Measurements from ENCODE around the gene MAP3K5. TPM values are rescaled to one million over a fixed set of nuclear protein-coding genes. Genes with fewer than 3 reads are reported as not detected.
"Not testable (repeated sequence)": the region's sequence is repeated elsewhere in the genome, so short reads cannot be mapped to it uniquely, and the experiment has no call there.

Gene MAP3K5
- total RNA-seq, 1 donor from 2014 or later = 25.8 TPM

DNA sequence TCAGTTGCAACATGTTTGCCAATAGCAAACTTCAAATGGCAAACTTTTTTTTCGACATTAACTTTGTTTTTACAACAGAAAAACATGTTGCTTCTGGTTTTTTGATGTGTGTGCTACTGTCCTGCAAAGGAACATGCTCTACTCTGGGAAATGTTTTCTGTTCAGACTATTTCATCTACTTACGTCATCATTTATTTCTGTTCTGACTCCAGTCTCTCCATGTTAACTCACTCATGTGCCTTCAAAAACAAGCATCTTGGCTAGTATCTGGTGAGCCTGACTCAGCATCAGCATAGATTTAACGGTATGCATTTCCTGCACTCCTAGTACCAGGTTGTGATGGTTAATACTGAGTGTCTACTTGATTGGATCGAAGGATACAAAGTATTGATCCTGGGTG lies 206.0 kb downstream of the MAP3K5 start:
- no peak for DNase-seq (ENCODE audit: low read depth, low spot score)

DNA sequence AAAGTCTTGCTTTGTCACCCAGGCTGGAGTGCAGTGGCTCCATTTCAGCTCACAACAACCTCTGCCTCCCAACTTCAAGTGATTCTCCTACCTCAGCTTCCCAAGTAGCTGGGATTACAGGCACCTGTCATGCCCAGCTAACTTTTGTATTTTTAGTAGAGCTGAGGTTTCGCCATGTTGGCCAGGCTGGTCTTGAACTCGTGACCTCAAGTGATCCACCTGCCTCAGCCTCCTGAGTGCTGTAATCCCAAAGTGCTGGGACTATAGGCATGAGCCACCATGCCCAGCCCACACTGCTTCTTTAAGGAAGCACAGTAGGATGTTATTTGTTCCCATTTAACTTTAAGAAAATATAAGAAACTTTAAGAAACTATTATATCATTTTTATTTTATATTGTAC lies 206.8 kb downstream of the MAP3K5 start:
- not testable (repeated sequence) for DNase-seq (ENCODE audit: low read depth, low spot score)

DNA sequence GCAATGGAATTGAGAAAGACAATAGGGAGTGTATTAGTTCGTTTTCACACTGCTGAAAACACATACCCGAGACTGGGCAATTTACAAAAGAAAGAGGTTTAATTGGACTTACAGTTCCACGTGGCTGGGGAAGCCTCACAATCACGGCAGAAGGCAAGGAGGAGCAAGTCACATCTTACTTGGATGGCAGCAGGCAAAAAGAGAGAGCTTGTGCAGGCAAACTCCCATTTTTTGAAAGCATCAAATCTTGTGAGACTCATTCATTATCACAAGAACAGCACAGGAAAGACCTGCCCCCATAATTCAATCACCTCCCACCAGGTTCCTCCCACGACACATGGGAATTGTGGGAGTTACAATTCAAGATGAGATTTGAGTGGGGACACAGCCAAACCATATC lies 208.0 kb downstream of the MAP3K5 start:
- not testable (repeated sequence) for DNase-seq (ENCODE audit: low read depth, low spot score)

DNA sequence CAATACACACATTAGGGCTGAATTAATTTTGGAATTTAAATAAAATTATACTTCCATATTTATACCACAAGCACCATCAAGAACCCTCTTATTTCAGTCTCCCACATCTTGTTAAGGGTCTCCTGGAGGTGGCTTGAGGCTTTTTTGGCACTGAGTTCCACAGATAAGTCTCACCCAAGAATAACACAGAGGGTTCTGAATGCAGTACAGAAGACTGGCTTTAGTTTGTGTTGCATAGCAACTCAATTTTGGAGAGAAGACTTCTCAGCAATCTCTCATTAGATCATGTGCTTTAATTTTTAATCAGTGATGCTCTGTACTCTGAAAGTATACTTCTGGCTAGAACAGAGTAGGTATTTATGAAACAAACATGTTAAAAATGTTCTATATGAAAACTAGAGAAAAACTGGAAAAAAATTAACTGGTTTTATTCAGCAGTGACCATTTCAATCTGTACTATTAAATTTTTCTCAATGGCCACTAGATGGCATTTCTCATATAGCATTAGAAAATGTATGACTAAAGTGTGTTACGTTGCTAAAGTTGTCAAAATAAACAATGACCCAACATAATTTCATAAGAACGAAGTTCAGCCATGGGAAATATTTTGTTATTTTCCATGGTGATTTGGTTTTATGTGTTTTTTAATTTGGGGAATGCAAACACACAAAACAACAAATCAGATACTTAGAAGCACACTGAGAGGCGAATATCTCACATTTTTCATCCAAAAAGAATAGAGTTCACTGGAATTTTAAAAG lies 209.4 kb downstream of the MAP3K5 start:
- peak; percentile 71 for DNase-seq (ENCODE audit: low read depth, low spot score)

DNA sequence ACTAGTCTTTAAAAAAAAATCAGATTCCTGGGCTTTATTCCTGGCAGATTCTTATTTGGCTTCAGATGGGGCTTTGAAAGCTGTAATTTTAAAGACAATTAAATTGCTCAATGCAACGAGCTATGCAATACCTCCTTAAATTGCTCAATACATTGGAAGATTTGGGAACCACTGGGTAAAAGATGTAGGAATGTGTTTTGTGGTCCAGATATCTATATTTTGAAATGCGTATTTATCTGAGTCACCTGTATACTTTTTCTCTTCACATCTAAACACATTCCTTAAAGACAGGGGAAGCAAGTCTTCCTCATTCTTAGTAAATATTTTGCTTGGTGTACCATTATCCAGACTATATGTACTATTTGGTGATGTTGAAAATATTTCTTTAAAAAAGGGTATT lies 212.5 kb downstream of the MAP3K5 start:
- no peak for DNase-seq (ENCODE audit: low read depth, low spot score)

DNA sequence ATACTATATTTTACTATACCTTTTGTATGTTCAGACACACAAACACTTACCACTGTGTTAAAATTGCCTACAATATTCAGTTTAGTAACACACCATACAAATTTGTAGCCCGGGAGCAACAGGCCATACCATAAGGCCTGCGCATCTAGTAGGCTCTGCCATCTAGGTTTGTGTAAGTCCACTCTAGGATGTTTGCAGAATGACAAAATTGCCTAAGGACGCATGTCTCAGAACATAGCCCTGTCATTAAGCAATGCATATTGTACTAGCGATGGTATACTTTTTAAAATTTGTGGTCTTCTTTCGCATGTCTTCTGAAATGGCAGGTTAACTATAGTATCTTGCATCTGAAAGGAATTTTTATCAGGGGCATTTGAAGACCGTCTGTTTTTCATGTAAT lies 215.5 kb downstream of the MAP3K5 start:
- DNase-seq (ENCODE audit: low read depth, low spot score) = no peak

DNA sequence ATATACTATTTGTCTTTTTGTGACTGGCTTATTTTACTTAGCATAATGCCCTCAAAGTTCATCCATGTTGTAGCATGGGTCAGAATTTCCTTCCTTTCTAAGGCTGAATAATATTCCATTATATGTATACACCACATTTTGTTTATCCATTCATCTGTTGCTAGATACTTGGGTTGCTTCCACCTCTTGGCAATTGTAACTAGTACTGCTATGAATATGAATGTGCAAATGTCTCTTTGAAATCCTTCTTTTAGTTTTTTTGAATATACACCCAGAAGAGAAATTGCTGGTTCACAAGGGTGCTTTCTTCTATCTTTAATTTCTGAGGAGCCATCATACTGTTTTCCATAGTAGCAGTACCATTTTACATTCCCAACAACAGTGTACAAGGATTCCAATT lies 220.8 kb downstream of the MAP3K5 start:
- no peak for DNase-seq (ENCODE audit: low read depth, low spot score)

DNA sequence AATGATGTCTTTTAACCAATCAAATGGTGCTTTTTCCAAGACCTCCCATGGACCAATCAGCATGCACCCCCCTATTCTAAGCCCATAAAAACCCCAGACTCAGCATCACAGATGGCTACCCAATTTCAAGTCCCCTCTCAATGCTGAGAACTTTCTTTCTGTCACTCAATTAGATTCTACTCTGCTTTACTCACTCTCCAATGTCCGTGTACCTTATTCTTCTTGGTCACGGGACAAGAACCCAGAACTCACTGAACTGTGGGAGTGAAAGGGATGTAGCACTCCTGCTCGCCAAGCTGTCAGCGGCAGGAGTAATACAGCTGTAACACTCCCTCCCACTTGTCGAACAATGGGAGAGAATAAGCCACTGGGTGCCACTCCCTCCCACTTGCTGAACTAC lies 221.2 kb downstream of the MAP3K5 start:
- no peak for DNase-seq (ENCODE audit: low read depth, low spot score)

DNA sequence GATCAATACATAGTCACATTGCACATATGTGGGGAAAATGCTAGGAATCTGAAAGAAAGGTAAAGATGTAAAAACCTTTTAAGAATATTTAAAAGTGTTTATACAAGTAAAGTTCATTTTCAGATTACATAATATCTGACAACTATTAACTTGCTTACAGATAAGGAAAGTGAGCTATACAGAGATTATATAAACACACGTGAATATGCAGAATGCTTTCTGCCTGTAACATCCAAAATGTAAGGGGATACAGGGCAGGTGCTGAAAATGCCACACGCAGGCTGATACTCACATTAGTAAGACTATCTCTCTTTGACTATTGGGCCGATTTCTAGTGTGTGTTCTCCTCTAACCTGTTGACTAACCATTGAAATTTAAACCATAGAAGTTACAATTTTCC lies 224.1 kb downstream of the MAP3K5 start:
- DNase-seq (ENCODE audit: low read depth, low spot score) = no peak

DNA sequence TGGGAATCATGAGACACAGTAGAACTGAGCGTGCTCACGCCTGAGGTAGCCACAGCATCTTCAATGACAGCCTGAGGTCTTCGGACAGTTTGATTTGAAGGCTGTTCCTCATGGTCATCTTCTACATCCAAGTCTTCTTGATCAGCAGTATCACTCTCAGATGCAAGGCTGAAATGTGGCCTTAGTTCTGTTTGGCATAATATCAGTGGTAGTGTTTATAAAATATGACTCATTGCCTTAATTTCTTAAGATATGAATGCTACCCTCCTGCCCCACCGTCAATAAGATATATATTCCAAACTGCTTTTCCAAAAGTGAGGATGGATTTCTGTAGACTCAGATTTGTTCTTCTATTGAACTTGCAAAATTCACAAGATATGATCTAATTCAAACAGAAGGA lies 224.6 kb downstream of the MAP3K5 start:
- no peak for DNase-seq (ENCODE audit: low read depth, low spot score)

DNA sequence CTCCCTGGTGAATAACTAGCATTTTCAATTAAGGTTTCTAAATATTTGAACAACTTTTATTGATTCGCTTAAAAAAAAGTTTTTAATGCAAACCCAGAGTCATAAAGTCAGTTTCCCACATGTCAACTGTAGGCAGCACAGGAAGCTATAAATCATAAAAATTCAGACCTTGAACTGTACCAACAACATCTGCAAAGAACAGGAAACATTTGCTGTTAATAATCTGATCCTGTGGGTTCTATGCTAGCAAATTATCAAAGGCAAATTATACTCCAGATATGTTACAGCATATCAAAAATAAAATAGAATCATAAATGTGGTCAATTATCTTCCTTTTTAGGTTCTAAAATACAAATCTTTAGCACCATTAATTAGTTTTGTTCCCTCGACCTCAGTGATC lies 225.4 kb downstream of the MAP3K5 start:
- no peak for DNase-seq (ENCODE audit: low read depth, low spot score)

DNA sequence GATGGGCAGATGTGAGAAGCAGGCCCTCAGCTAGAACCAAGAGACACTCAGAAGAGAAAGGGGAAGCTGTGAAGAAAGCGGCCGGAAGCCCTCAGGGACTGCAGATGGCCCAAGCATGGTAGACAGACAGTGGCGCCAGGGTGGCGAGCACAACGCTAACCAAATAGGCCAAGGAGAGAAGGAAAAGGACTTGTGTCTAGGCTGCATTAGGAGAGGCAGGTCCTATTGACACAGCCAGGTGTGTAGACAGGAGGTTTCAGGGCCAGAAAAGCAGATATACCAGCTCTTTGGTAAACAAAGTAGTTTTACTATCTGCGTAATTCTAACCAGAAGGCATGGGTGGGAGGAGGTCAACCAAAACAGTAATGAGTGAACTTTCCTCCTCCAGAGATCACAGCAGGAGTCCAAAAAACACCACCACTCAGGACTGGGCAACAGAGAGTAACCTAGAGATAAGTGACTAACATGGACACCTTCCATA lies 226.2 kb downstream of the MAP3K5 start:
- DNase-seq (ENCODE audit: low read depth, low spot score) = no peak

DNA sequence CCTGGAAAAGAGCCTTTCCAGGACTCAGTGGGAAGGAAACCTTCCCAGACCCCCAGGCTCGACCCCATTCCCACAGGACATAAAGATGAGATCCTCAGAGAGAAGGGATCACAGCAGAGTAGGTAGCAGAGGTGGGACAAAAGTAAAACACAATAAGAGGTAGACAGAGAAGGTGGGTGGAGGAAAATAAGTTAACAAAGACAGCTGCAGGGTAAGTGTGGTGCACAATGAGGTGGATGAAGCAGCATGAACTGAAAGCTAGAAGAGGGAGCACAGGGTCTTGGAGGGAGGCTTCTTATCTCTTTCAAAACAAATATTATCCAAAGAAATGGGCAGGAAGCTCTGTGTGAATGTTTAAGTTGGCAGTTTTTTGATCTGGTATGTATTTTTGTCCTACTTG lies 228.1 kb downstream of the MAP3K5 start:
- no peak for DNase-seq (ENCODE audit: low read depth, low spot score)

DNA sequence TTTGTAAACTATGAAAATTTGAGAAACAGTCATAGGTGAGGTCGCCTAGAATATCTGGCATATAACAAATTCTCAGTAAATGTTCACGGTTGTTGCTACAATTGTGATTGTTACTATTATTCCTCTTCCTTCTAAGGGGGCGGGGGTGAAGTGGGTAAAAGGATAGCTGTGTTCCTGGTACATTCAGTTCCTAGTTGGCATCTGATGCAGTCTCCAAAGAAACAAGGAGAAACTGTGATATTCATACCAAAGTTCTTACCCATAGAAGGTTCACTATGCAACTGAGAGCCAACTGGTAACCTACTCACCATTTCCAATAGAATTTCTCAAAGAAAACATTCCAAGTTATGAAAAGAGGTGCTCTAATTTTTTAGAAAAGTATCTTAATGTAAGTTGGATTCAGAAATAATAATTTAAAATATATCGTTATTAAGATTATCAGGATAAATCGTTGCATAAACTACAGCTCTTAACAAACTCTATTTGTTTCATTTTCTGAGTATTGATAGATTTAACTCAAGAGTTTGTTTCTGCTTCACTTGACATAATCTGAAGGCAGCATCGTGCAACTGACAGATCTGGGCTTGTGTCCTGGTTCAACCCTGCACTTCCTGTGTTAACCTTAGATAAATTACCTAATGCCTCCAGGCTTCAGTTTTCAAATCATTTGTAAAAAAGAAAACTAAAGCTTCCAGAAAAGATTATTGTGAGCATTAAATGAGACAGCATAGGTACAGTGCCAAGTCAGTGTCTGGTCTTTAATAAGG lies 228.7 kb downstream of the MAP3K5 start:
- DNase-seq (ENCODE audit: low read depth, low spot score) = no peak

DNA sequence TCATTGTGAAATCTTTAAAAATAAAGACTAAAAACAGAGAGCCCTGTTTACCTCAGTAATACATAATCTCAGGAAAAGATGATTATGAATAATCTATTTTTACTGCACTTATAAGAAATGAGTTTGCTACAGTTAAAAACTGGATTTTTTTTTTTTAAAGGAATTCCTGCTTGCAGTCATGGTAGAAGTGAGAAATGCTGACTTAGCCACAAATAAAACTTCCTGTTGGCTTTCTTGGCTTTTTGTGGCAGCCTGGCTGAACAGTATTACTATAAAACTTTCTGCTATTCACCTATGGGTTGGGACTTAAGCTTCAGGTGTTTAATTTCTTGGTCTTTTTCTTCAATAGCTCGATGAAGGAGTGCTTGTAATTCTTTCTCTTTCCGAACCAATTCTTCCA lies 230.1 kb downstream of the MAP3K5 start:
- DNase-seq (ENCODE audit: low read depth, low spot score) = no peak

DNA sequence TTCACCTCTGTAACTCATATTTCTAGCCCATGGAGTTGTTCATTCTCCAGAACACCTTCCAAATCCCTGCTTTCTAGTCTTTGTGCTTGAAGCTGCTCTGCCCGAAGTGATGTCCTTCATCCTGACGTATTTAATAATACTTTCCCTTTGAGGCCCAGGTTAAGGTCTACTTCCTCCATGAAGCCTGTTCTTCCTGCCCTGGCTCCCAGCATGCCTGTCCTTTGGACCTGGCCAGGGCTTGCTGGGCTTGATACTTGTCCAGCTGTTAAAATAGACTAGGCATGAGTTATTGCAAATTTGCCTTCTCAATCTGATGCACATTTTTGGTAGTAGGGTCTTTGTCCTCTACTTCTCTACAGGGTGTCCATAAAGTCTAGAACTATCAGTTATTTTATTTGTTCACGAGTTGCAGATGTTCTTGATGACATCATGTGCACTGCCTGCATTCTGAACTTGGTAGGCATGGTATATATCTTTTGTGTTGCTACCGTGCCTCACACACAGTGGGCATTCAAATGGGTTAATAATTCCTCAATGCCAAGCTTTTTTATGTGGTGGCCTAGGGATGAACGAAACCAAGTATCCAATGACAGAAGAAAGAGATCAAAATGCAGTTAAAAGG lies 239.0 kb downstream of the MAP3K5 start:
- no peak for DNase-seq (ENCODE audit: low read depth, low spot score)

DNA sequence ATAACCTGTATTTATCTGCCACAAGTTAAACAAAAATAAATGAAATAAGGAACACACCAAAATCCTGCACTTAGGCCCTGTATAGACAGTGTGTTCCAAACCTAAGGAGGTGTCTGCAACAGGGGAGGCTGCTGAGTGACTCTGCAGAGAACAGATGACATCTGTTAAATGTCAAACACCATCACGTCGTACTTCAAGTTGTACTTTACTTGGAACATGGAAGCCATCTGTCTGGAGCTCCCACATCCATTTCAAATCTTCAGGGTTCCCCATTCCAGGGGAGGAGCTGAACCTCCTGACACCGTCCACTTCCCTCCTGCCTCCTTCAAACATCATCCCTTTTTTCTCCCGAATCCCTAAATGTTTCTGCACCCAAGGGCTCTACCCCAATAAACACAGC lies 240.2 kb downstream of the MAP3K5 start:
- DNase-seq (ENCODE audit: low read depth, low spot score) = no peak

DNA sequence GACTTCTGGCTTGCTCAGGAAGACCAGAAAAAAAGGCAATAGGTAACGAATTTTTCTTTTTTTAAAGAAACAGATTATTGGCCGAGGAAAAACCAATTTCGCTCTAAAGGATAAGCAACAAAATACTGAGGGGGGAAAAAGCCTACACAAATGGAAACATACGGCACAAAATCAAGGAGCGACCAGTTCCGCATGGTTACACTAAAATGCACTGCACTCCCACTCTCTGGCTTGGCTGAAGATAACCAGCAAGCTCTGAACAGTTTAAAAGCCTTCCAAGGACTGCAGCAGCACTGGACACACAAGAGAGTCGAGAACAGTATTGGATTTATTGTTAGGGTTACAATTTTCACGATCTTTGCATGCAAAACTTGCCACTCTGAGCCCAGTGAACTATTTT lies 241.2 kb downstream of the MAP3K5 start:
- no peak for DNase-seq (ENCODE audit: low read depth, low spot score)

DNA sequence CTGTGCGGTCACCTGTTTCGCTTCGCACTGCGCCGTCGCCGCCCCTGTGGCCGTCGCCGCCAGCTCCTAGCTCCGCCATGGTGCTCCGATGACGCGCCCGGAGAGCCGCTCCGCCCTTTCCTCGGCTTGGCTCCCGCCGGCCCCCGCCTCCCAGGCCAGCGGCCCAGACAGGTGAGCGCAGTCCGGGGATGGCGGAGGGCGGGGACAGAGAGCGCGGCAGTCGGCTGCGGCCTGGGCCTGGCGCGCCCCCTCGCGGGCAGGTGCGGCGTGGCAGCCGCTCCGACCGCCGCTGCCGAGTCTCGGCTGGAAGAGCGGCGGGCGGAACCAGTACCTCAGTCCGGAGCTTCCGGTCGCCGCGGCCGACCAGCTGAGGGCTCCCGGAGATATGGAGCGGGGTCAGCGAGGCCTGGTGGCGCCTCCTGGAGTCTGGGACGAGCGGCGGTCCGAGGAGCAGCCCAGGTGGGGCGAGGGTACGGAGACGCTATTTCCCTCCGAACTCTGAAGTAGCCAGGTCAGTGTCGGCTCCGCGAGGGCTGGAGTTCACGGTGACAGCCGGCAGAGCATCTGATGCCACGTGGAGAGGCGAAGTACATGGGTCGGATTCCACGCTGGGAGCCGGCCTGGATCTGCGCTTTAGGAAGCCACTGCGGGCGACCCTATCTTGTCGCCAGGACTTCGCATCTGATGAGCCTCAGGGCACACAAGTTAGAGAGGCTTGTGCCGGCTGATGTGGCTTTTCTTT lies 241.8 kb downstream of the MAP3K5 start, which contains the start of gene MAP7:
Gene MAP7, minus strand, starts transcription at position 93 of the 742 bp plus-strand sequence. Its CDS starts 14 bp downstream, at position 79.
- no peak for DNase-seq (ENCODE audit: low read depth, low spot score)

DNA sequence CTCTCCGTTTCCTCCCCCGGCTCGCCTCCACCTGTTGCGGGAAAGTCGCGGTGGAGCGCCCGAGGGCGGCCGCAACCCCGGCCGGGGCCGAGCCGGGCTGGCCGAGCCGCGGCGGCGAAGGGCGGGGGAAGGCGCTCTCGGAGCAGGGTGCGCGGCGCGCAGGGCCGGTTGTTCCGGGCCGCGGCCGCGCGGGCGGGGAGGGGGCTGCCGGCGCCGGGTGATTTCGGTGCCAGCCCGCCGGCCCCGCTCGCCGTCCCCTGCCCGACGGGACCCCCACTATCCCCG lies 242.3 kb downstream of the MAP3K5 start:
- DNase-seq (ENCODE audit: low read depth, low spot score) = no peak

DNA sequence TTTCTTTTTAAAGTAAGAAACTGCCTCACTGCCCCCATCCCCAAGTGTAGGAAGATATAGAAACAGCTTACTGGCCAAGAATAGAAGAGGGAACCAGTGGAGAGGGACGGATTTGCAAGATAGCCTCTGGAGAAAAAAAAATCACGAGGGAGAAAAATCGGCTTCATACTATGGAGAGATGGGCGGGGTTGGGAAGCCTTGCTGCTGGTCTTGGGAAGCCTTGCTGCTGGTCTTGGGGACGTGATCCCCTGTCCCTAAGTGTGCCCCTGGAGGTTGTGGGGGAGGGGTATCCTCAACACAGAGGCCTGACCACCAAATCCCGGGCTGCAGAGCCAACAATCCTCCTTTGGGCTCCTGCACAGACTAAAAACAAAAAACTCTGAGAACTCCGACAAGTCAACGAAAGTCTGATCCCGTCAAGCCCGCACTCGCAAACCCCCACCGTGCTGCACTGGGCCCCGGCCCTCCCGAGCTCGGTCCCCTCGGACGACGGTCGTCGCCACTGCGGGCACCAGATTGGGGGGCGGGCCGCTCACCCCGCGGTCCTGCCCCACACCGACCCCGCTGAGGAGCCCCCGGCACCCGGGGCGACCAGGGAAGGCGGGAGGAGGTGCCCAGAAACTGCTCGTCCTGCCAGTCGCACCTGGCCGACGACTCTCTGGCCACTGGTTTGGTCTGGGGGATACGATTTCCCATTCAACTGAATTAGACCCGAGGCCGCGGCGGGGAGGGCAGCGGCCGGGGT lies 242.8 kb downstream of the MAP3K5 start:
- DNase-seq (ENCODE audit: low read depth, low spot score) = no peak

Data from pulmonary artery endothelial cell (primary cell).